ENCODE data around the gene MAN1C1.

The MAN1C1 gene

GRCh38 chr1:25703671-25704266, 87.2 kb downstream of the MAN1C1 start:
- H3K4me3 ChIP-seq (ENCODE audit: low read depth, low read length), result no peak overlapping the region
- TF ChIP-seq CTCF (IDR thresholded peaks at IDR 0.05; ENCODE audit: insufficient read depth, low read depth, low read length, missing control alignments), result no peak
- no peak for DNase-seq (ENCODE audit: low read depth)

DNA sequence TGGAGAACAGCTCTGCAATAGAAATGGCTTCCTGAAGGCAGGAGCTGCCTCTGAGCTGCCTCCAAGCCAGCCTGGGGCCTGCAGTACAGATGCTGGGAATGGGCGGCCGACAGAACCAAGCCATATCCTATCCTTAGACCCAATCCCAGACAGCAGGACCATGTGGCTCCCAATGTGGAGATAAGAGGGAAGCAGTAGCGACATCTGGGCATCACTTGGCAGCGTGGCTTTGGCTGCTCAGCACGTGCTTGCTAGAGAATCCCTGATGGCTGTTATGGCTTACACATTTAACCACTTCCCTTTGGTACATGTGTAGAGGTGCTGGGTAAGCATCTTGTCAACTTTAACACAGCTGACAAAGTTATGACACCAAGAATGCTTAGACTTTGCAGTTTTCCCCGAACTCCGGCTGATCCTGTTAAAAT, 87.7 kb downstream of the MAN1C1 start:
- no peak overlapping the region for H3K4me3 ChIP-seq (ENCODE audit: low read depth, low read length)
- no peak for TF ChIP-seq CTCF (IDR thresholded peaks at IDR 0.05; ENCODE audit: insufficient read depth, low read depth, low read length, missing control alignments)
- DNase-seq (ENCODE audit: low read depth), result no peak

DNA sequence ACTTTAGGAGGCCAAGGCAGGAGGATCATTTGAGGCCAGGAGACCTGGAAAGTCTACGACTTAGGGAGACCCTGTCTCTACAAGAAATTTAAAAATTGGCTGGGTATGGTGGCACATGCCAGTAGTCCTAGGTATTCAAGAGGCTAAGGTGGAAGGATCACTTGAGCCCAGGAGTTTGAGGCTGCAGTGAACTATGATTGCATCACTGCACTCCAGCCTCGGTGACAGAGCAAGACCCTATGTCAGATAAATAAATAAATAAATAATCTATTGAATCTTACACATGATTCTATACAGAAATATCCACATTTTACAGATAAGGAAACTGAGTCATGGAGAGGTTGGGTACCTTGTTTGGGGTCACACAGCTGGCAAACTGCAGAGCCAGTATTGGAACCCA, 89.1 kb downstream of the MAN1C1 start:
- no peak for DNase-seq (ENCODE audit: low read depth)
- TF ChIP-seq CTCF (IDR thresholded peaks at IDR 0.05; ENCODE audit: insufficient read depth, low read depth, low read length, missing control alignments), result no peak
- H3K4me3 ChIP-seq (ENCODE audit: low read depth, low read length), result no peak overlapping the region

DNA sequence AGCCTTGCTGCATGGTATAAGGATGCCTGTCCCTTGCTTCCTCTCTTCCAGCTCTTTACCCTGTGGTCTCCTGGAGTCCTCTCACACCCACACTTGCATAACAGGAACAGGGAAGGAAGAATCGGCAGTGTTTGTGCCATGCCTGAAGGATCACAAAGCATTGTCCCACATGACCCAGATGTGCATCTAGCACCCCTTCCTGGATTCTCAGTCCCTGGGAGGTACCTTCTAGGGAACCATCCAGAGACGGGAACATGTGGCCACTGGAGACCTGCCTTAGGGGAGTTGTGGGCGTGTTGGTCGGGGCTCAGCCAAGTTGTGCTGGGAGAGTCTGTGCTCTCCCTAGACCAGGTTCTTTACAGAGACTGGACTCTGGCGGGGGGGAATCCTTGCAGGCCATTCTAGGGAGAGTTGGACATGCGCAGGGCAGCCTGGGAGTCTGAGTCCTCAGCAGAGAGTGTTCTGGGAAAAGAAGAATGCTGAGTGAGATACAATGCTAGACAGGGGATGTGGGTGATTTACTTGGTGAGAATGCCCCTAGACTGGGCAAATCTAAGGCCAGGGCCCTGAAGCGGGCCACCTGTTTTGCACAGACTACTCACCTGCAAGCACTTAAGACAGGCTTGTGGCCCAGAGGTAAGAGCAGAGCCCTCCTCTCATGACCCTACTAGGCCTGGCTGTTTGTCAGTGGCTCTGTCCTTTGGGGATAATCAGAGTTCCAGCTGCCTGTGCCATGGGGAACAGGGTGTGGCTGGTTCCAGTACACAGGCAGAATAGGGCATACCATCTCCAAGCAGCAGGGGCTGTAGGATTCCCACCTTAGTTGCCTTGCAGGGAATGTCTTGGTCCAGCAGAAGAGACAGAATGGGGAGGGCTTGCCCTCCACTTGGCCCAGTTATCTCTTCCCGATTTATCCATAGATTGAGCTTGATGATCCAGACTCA, 89.8 kb downstream of the MAN1C1 start:
- no peak for TF ChIP-seq CTCF (IDR thresholded peaks at IDR 0.05; ENCODE audit: insufficient read depth, low read depth, low read length, missing control alignments)
- no peak overlapping the region for H3K4me3 ChIP-seq (ENCODE audit: low read depth, low read length)
- DNase-seq (ENCODE audit: low read depth), result no peak

DNA sequence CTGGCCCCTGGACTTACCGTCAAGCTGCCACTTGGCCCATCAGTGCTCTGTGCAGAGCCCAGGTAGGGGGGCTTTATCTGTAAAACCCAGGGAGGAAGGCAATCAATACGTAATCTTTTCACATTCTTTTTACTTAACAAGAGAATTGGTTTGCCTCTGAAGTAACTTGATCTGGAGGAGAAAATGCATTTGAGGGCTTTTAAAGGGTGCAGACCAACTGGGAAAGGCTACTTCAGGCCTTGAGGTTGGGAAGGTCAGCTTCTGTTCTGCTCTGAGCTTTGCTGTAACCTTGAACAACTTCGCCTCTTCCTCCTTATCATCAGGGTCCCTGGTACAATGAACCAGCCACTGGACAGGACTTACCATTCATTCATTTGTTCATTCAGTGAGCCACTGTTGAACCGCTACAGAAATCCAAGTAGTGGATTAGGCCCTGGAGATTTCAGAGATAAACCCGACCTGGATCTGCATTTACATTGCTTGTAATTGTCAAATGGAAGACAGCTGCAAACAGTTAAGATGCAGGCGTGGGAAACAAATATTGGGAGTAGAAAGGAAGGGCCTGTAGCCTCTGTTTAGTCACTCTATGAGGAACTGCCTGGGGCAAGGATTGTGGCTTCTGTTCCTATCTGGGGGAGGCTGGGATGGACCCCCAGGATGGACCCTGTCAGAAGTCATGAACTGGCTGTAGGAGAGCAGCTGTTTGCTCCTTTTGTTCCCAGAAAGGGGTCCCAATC, 90.9 kb downstream of the MAN1C1 start:
- DNase-seq (ENCODE audit: low read depth), result no peak
- no peak overlapping the region for H3K4me3 ChIP-seq (ENCODE audit: low read depth, low read length)
- no peak for TF ChIP-seq CTCF (IDR thresholded peaks at IDR 0.05; ENCODE audit: insufficient read depth, low read depth, low read length, missing control alignments)

DNA sequence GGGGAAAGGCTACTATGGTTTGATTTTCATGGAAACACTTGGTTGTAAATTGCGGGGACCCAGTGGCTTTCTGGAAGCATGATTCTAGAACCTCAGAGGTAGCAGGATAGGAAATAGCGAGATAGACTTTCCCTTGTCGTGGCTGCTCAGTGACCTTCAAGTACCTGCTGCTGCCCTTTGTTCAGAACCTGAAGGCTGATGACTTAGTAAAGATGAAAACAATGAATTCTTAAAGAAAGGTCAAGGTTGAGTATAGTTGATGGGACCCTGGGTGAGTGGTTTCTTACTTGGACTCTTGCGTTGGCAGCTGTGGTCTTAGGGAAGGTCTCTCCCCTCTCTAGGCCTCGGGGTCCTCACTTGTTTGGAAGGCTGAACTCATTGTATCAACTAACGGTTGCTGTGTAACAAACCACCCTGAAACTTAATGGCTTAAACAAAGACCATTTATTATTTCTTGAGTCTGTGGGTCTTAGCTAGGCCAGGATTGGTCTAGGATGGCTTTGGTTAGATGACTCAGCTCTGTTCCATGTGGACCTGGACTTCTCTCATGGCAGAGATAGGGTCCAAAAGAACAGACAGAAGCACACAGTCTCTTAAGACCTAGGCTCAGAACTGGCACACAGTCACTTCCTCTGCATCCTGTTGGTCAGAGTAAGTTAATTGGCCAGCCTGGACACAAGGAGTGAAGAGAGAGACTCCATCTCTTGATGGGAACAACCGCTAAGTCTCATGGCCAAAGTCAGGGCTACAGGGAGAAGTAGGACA, 94.2 kb downstream of the MAN1C1 start:
- TF ChIP-seq CTCF (IDR thresholded peaks at IDR 0.05; ENCODE audit: insufficient read depth, low read depth, low read length, missing control alignments), result no peak
- no peak overlapping the region for H3K4me3 ChIP-seq (ENCODE audit: low read depth, low read length)
- no peak for DNase-seq (ENCODE audit: low read depth)

All from GM12865 (cell line).